GM21717 (cell line): ENCODE data around the gene PDLIM7.

Experiments used
- ATAC-seq: cut with Tn5 transposase; IDR thresholded peaks from one replicate; pipeline ENCODE4 v1.9.1; 2021; ENCODE audit warnings: mild to moderate bottlenecking, moderate library complexity; ENCODE audit not compliant: unreplicated experiment

PDLIM7 gene

DNA sequence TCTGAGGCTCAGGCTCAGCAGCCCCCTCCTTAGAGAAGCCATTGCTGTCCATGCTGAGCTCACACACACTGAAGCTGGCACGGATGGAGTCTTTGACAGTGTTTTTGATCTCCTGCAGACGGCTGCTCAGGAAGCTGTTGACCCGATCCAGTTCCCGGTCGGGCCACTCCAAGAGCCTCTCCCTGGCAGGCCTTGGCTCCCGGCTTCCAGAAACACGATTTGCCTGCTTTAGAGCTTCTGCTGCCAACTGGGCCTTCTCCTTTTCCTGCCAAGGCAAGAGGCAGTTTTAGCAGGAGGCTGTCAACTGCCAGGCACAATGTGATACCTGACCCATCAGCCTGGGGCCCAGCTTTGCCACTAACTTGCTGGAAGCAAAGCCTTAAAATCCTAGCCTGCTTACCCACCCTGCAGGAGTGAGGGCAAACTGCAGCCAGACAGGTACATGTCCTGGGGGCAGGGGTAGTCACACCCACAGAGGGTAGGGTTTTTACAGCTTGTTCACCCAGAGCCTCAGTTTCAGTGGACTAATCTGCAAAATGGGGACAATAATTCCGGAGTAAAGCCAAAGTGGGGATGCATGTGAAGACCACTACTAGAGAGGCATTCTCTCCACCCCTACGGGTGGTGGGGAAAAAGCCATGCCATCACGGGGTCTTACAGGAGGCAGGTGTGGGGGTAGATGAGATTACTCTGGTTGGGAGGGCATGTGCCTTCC, 27.7 kb upstream of the PDLIM7 start:
- no peak for ATAC-seq

DNA sequence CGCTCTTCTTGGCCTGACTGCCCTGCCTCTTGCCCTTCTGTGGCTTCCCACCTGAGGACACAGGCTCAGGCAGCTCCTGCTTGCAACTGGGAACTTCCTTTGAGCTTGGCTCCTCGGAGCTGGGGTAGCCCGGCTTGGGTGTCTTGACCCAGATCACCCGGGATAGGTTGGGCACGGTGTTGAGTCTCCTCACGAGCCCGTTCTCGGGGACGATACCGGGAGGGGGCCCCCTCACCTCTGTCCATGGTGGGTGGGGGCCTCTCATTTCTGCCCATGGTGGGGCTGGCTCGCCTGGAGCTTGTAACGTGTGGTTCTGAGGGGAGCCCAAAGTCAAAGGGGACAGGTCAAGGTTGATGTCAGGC, 27.1 kb upstream of the PDLIM7 start:
- no peak for ATAC-seq

DNA sequence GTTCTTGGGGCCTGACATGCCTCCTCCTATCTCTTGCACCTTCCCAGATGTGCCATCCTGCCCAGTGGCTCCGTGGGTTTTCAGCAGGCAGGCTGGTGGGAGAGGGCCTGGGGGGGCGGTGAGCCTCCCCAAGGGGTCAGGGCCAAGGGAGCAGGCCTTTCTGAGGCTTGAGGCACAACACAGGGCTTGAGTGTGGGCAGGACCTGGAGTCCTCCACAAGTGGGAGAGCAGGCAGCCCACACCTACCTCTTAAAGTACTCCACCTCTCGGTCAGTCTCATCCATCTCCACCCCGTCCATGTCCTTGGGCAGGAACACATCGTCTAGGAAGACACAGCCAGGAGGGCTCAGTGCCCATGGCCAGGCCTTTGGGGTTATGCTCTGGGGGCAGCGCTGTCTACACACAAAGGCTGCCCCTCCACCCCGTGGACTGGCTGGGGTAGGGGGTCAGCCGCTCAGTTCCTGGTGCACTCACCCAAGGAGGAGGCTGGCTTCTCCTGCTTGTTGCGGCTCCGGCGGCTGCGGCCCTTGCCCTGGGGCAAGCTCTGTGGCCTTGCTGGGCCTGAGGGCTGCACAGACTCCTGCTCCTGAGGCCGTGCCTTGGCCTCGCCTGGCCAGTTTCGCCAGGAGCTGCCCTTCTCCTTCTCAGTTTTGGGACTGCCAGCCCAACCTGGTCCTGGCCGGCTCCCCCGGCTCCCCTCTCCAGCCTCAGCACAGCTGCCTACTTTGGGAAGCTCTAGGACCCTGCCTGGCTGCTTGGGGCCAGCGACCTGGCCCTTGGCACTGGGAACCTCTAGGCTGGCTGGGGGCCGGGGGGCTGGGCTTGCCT, 26.5 kb upstream of the PDLIM7 start:
- no peak for ATAC-seq

DNA sequence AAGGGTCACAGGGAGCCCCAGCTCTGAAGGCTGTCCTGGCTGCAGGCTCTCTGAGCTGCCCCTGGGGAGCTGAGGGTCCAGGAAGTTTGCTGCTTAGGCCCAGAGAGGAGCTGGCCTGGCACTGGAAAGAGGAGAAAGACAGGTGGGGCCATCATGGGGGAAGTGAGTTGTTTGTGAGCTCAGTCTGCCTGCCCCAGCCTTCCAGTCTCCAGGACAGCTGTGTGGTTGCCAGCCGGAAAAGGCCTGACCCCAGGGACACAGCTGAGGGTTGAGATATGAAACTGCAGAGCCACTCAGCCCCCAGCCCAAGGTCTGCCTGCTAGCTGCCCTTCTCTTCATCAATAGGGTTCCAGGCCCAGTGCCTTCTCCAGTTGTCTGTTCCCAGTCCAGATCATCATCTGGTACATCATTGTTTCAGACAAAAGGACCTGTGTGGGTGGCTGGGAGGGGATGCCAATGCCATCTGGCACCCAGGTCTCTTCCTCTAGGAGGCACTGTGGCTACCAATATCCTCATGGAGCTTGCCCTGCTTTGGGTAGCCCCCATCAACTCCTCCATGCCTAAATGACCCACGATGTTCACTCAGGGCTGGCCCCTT, 23.6 kb upstream of the PDLIM7 start:
- ATAC-seq, result no peak

DNA sequence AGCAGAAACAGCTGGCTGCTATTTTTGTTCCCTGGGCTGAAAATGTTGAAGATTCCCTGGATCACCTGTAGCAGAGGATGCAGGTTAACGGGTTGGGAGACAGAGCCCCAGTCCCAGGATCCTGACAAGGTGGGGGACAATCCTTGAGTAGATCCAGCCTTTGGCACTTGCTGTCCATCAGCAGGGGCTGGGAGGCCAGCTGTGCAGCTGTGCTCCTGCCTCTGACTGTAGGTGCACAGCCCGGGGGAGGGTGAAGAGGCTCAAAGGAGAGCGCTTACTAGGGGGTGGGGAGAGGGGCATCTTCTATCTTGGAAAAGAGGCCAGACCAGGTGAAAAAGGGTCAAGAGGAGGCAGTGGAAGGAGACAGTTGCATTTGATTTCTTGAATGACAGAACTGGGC, 22.9 kb upstream of the PDLIM7 start:
- ATAC-seq, result no peak

DNA sequence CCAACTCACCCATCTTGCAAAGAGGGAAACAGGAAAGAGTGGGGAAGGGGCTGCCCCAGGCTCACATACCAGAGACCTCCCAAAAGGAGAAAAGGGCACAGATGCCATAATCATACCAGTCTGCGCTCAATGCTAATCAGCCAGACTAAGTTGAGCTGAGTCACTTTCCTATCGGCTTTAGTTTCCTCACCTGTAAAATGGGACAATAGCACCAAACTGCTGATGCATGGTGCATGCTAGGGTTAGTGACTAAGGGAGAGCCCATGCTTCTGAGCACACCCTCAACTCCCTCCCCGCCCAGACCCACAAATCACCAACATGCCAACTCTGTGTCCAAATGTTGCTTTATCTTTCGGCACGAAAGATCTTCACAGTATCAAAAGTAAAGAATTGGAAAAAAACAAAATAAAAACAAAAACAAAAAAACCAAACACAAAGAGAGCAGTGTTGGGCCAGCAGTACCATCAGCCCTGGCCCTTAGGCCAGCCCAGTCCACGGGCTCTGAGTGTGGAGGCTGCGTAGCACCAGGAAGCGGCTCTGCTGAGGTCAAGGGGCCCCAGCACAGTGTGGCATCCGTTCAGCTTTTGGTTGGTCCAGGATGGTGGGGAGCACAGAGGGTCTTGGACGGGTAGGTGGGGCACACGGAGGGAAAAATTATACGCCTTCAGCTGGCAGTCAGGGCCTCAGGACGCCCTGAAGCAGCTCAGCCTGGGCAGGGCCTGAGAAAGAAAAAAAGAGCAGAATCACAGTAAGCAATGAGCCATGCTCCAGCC, 22.2 kb upstream of the PDLIM7 start:
- no peak for ATAC-seq

DNA sequence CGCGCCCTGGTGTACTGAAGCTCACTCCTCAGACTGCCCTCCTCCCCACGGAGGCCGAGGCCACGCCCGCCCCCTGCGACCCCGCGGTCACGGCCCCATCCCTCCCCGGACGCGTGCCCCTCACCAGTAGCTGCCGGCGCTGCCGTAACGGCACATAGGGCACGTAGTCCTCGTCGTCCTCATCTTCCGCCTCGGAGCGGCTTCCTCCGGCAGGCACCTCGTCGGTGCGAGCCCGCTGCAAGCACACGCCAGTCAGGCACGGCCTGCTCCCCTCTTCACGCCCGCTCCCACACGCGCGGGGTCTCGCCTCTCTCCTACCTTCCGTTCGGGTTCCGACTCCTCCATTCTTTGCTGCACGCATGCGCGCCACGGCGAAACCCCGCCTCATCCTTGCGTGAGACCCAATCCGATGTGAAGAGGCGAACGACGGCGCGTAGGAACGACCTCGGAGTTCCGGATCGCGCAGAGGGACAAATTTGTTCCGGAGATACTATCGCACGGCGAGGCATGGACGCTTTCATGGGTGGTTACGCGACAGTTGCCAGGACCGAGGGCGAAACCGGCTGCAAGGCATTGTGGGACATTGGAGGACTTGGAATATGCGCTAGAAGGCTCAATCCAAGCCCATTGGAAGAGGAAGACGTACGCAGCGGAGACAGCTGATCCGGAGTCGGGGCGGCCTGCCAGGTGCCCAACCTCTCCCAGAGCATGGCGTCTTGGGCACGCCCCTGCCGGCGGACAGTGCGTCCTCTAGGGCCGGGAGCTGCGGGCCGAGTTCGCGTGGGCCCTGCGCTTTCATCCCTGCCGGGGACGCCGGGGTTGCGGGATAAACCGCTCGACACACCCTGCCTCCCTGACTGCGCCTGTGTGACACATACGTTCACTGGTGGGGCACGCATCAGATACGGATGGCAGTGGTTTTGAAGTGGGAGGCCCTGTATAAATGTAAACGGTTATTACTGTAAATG, 19.5 kb upstream of the PDLIM7 start, which contains the start of gene DDX41:
DDX41 (minus strand) TSS at position 361 of the 968 bp plus-strand sequence; CDS start at position 345, 16 bp downstream.
- peak; percentile 61 for ATAC-seq

DNA sequence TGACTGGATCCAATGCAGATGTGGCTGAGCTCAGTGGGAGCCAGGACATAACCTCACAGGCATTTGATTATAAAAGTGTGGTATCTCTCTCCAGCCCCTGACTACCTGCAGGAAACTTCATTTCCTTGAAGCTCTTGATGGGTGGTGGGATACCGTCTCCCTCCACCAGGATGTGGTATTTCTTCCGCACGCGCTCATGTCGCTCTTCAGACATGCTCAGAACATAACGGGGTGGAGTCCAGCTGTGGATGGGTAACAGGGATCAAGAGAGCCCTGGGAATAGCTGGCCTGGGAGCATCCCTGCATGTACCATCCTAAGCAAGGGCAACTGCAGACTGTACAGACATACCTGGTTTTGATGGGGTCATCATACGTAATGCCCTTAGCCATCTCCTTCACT, 18.2 kb upstream of the PDLIM7 start:
- no peak for ATAC-seq

DNA sequence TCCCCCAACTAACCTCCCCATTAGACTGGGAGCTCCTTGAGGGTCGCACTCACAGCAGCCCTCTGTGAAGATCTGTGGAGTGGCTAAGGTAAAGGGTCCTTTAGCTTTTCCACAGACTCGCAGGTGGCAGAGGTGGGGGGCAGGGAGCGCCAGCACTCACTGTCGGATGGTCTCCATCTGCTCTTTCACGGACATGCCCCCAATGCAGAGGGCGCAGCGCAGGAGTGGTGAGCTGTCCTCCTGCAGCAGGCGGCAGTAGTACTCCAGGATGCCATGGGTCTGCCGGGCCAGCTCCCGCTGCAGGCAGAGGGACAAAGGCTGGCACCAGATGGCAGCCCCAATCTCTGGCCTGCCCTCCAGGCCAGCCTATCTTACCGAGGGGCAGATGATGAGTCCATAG, 17.1 kb upstream of the PDLIM7 start:
- ATAC-seq, result no peak

DNA sequence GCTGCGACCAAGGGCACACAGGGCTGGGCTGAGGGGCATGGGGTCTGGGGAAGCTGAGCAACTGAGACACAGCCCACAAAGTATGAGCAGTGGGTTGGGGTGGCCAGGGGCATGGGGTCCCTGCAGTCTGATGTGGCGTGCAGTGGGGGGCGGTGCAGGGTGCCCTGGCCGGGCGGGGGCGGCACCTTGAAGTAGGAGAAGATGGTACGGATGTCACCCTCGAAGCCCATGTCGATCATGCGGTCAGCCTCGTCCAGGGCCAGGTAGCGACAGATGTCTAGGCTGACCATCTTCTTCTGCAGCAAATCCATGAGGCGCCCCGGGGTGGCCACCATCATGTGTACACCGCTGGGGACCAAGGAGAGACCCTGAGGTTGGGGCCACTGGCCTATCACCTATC, 16.1 kb upstream of the PDLIM7 start:
- no peak for ATAC-seq

DNA sequence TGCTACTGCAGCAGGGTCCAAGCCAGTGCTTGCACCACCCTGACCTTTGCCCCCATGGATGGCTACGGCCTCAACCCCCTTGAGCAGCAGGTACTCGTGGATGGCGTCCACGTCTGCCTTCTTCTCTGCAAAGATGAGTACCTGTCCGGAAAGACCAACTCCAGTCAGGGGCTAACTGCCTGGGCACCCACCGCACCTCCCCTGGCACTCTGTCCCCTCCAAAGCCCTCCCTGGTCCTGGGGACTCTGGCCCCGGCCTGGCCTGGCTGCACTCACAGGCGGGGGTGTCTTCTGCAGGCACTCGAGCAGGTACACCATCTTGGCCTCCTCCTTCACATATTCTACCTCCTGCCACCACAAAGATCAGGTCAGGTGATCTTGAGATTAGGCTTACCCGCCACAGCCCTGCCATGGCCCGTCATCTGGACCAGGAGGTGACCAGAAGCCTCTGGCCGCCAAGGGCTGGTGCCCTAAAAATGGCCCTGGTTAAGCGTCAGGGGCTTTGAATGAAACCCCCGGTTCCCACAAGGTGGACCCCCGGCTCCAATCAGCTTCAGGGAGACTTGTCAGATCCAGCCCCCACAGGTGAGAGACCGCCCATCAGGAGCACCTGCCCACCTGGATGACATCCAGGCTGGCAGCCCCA, 15.5 kb upstream of the PDLIM7 start:
- no peak for ATAC-seq

DNA sequence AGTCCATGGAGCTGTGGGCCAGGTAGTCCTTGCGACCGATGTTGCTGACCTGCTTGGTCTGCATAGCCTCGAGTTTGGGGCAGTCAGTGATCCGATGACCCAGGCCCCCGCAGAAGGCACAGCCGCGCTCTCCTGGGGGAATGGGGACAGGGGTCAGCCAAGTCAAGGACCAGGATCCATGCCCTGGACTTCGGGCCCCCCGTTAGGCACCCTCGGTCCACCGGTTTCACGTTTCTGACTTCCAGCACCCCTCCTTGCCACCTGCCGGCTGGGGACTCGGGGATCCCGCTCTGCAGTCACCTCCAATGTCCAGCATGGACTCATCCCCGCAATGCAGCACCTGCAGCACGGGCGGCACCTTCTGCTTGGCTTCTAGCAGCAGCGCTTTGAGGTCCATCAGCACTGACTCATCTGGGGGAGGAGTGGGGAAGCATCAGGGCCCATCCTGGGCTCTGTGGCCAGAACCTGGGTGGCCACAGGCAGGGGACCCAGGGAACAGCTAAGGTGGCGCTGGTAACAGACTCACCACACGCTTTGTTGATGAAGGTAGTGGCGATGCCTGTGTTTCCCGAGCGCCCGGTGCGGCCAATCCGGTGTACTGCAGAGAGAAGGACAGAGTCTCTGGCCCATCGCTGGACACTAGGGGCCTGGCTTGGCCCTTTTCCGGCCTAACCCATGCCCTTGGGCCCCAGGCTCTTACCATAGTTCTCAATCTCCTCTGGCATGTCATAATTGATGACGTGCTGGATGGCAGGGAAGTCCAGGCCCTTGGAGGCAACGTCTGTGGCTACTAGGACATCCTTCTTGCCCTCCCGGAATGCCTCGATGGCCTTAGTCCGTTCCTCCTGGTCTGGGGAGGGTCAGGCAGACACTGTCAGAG, 14.6 kb upstream of the PDLIM7 start:
- ATAC-seq, result no peak

DNA sequence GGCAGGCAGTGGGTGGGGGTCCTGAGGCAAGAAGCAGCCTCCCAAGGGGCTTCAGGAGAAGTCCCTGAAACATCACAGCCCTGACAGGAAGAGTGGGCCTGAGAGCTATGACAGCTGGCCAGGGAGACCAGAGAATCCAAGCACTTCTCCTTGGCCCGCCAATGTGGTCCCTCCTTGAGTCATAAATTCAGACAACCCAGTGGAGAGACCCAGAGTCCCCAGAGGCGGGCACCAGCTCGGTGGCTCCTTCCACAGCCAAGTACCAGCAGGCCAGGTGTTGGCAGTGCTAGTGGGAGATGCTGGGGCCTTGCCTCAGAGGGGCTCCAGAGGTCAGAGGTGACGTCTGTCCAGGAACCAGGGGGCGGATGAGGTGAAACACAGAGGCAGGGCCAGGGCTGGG, 13.8 kb upstream of the PDLIM7 start:
- no peak for ATAC-seq

DNA sequence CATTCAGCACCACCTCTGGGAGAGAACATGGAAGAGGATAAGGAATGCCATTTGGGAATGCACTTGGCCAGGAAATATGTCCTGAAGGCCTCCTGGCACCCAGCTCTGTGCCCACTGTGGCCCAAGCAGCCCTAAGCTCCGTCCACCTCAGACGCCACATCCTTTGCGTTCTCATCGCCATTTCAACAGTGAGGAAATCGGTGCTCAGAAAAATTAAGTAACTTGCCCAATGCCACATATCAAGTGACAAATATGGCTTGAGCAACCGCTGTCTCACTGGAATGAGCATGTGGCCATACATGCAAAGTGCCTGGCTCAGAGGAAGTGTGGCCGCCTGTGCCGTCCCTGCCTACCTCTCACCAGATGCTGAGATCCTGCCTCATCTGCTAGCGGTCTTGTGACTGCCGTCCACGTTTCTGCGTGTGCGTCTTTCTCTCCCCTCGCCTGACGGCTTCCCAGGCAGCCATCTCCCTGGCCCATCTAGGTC, 13.2 kb upstream of the PDLIM7 start:
- peak; percentile 28 for ATAC-seq

DNA sequence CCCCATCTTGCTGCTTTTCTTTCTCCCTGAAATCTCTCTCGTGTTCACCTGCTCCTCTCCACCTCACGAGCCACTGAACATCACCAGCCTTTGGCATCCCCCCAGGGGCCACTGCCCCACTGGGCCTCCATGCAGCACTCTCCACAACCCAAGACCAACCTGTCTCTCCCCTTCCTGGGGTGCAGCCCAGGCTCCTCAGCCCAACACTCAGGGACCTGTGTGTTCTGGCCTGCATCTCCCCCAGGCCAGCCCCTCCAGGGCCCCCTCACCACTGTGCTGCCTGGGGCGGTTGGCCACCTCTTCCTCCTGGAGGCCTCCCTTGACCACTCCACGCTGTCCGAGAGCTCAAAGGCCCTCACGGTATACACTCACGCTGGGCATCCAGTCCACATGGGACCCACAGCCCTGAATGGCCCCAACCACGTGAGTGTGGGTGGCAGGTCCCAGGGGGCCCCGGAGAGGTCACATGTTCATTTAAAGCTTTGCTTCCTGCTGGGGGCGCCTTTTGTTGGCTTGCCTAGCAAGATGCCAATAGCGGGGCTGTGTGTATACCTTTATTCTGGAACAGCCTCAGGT, 12.7 kb upstream of the PDLIM7 start:
- peak; percentile 28 for ATAC-seq

DNA sequence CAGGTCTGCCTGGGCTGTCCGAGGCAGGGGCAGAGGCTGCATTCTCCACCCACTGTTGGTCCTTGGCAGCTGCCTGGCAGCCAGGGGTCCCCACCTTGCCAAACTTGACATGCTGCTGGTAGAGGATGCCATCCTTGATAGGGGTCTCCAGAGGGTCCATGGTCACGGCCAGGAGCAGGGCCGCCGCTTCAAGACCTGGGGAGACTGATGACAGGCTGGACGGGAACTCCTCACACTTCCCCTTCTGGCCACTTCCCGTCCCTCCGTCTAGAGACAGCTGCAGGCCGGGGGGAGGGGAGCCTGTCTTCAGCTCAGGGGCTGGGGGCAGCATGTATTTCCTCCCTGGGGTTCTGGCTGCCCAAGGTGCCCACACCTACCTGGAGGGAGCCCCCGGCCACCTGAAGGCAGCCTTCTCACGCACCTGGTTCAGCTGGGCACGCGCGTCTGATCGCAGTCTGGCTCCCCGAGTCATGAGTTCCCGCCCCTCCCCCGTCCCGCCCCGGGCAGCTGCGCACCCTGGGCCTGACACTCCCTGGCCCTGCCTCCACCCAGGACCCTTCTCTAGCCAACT, 12.1 kb upstream of the PDLIM7 start, which contains the start of gene DOK3:
DOK3 (minus strand) TSS at position 446 of the 571 bp plus-strand sequence; CDS start at position 160, 286 bp downstream.
- ATAC-seq, result no peak

DNA sequence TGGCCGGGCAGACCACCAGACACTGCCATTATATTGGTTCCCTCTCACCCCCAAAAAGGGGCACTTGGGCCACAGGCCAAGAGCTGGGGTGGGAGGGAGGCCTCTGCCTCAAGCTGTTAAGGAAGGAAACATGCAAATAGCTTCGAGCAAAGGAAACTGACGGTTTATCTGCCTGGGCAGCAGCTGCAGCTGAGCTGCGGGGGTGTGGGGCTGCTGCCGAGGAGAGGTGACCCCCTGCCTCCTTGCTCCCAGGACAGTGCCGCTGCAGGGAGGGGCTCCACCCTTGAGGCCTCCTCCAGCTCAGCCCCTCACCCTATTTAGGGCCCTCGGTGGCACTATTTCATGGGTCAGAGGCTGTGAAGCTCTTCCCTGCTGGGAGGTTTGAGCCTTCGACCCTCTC, 11.4 kb upstream of the PDLIM7 start:
- ATAC-seq, result peak; percentile 31

DNA sequence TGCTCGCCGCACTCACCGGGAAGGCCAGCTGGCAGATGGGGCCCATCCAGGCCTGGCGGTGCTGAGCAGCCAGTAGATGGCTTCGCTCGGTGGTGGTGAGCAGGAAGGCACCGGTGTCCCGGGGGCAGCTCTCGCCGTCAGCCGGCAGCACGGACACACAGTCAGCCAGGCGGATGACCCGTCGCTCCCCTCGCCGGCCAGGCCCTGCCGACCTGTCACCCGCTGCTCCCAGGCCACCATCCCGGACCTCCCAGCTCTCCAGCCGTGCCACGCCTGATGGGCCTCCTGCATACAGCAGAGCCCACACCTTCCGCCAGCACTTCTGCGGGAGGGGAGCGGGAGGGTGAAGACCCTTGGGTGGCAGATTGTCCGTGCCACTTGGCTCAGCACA, 10.8 kb upstream of the PDLIM7 start:
- no peak for ATAC-seq
